HUES64 (cell line): Measurements from ENCODE around the gene ELP2.

Experiments
- H3K27ac ChIP-seq: 2 replicates; pipeline ENCODE4 v1.7.0; 2013; ENCODE audit warnings: low read depth, low read length, inconsistent platforms
- H3K27me3 ChIP-seq: 2 replicates; pipeline ENCODE4 v1.6.1; 2013; ENCODE audit warnings: mild to moderate bottlenecking, low read length; ENCODE audit not compliant: insufficient read depth
- H3K36me3 ChIP-seq: 2 replicates; pipeline ENCODE4 v1.6.1; 2013; ENCODE audit warnings: mild to moderate bottlenecking, low read length; ENCODE audit not compliant: insufficient read depth
- H3K4me1 ChIP-seq: 2 replicates; pipeline ENCODE4 v1.6.1; 2013; ENCODE audit warnings: mild to moderate bottlenecking, low read length, moderate library complexity; ENCODE audit not compliant: insufficient read depth
- H3K4me3 ChIP-seq: 2 replicates; pipeline ENCODE4 v1.5.1; 2013; ENCODE audit warnings: mild to moderate bottlenecking, low read length, moderate library complexity
- H3K9ac ChIP-seq: 2 replicates; pipeline ENCODE4 v1.6.1; 2013; ENCODE audit warnings: mild to moderate bottlenecking, low read depth, low read length
- H3K9me3 ChIP-seq: 2 replicates; pipeline ENCODE4 v1.6.1; 2013; ENCODE audit warnings: low read depth, low read length; ENCODE audit not compliant: insufficient read depth
- WGBS: fragments of 150-250, 120-280 bp; methylation state at CpG from one replicate; pipeline ENCODE4 v1.1.7; 2013; ENCODE audit warnings: missing lambda C conversion rate; 5-methylcytosine and 5-hydroxymethylcytosine counted together

Gene ELP2

DNA sequence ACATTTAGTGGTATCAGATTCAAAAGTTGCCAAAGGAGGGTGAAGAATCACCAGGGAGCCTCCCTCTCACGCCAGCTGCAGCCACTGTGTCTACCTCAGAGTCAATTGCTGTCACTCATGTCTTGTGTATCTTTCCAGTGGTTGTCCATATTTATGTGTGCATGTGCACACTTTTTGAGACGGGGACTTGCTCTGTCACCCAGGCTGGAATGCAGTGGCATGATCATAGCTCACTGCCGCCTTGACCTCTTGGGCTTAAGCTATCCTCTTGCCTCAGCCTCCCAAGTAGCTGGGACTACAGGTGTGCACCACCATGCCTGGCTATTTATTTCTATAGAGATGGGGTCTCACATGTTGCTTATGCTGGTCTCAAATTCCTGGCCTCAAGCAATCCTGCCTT, 61.6 kb downstream of the ELP2 start:
- WGBS = 98% methylated on average over 3 of the region's 3 CpGs
- no peak overlapping the region for H3K27ac ChIP-seq
- no peak overlapping the region for H3K9ac ChIP-seq
- H3K9me3 ChIP-seq = no peaks in the 10 kb centered on the region
- H3K36me3 ChIP-seq = no peaks in the 10 kb centered on the region
- H3K27me3 ChIP-seq = peaks cover 35% of the 10 kb centered on the region
- H3K4me1 ChIP-seq = peaks cover 4% of the 10 kb centered on the region; the same call in 1 of the 2 replicates
- no peak overlapping the region for H3K4me3 ChIP-seq

DNA sequence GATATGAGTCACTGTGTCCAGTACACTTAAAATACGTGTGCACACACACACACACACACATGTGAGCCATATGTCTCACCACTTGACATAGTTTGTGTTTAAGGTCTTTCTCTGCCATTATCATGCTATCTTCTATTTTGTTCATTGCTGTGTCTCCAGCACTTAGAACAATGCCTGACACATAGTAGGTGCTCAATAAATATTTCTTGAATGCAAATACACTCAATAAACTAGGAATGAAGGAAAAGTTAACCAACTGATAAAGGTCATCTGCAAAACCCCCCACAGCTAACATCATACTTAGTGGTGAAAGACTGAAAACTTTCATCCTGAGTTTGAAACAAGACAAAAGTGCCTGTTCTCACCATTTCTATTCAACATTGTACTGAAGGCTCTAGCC, 62.0 kb downstream of the ELP2 start:
- Histone ChIP-seq H3K27me3 (peaks cover 31% of the 10 kb centered on the region), H3K4me3 (no peak overlapping the region), H3K4me1 (peaks cover 4% of the 10 kb centered on the region; the same call in 1 of the 2 replicates), H3K9me3 (no peaks in the 10 kb centered on the region), H3K27ac (no peak overlapping the region), H3K36me3 (no peaks in the 10 kb centered on the region), H3K9ac (no peak overlapping the region)
- WGBS = 100% methylated on average over 1 of the region's 1 CpG

DNA sequence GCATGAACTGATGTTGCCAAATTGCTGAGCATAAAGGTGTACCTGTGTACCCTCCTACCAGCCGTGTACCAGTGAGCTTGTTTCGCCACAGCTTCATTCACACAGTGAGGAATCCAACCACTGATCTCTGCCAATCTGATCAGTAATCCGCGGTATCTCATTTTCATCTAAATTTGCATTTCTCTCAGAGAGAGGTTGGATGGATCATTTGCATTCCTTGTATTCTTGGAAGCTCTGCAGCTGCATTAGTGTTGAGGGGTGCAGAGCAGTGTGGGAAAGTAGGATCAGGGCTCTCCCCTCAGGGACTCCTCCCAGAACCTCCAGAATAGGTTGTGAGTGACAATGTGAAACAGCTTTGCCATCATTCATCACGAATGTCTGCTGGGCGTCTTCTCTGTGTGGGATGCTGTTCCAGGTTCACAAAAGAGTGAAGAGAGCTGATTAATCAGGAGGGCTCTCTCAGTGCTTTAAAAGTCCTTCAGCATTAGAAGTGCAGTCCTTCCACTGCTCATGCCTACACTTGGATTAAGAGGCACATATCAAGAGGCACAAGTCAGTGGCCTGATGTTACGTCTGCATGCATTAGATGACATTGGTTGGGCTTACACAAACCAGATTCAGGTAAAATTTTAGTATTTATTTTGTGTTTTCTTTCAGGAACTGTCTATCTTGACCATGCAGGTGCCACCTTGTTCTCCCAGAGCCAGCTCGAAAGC, 65.1 kb downstream of the ELP2 start:
- no peak overlapping the region for H3K27ac ChIP-seq
- WGBS = 89% methylated on average over 8 of the region's 8 CpGs

DNA sequence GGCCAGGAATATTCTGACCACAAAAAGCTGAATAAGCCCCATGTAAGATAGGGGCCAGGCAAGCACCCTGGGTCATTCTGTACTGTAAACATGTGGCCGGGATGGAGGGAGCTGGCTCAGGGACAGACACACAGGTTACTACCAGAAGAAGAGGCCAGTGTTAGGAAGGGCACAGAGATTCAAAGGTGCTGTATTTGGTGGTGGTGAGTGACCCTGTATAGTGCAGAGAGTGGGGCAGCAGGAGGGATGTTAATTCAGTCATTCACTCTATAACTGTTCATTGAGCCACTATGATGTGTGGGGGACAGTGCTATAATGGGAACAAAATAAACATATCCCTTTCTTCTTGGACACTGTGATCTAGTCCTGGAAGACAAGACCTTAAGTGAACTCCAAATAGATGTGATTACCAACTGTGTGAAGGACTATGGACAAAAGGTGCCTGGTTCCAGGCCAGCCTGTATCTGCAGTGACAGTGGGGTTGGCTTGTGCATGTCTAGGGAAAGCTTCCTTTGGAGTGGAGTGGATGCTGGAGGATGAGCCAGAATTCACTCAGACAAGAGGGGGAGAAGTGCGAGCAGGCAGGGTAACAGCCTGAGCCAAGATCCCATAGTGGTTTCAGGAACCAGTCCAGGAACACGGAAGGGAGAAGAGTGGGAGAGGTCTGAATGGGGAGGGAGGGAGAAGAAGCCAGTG, 65.9 kb downstream of the ELP2 start:
- no peaks in the 10 kb centered on the region for H3K36me3 ChIP-seq
- H3K4me3 ChIP-seq = no peak overlapping the region
- no peak overlapping the region for H3K9ac ChIP-seq
- H3K4me1 ChIP-seq = no peaks in the 10 kb centered on the region
- no peak overlapping the region for H3K27ac ChIP-seq
- no peaks in the 10 kb centered on the region for H3K27me3 ChIP-seq
- WGBS = 91% methylated on average over 3 of the region's 3 CpGs
- no peaks in the 10 kb centered on the region for H3K9me3 ChIP-seq

More for the DNA sequence above, 65.1 kb downstream of the ELP2 start:
- Histone ChIP-seq H3K27me3 (0 out of 2 replicates have a peak, but pooled peaks cover under 1% of the 10 kb centered on the region), H3K4me3 (no peak overlapping the region), H3K4me1 (no peaks in the 10 kb centered on the region), H3K9ac (no peak overlapping the region), H3K9me3 (no peaks in the 10 kb centered on the region), H3K36me3 (no peaks in the 10 kb centered on the region)

GRCh38 chr18:36196238-36196995, 66.7 kb downstream of the ELP2 start:
- Histone ChIP-seq H3K27me3 (no peaks in the 10 kb centered on the region), H3K4me3 (no peak overlapping the region), H3K27ac (no peak overlapping the region), H3K9ac (no peak overlapping the region), H3K36me3 (no peaks in the 10 kb centered on the region), H3K9me3 (no peaks in the 10 kb centered on the region), H3K4me1 (no peaks in the 10 kb centered on the region)
- WGBS = 94% methylated on average over 5 of the region's 6 CpGs

GRCh38 chr18:36197511-36198166, 67.9 kb downstream of the ELP2 start:
- Histone ChIP-seq H3K4me1 (no peaks in the 10 kb centered on the region), H3K9me3 (no peaks in the 10 kb centered on the region), H3K27me3 (no peaks in the 10 kb centered on the region), H3K36me3 (no peaks in the 10 kb centered on the region), H3K9ac (no peak overlapping the region), H3K27ac (no peak overlapping the region), H3K4me3 (no peak overlapping the region)

DNA sequence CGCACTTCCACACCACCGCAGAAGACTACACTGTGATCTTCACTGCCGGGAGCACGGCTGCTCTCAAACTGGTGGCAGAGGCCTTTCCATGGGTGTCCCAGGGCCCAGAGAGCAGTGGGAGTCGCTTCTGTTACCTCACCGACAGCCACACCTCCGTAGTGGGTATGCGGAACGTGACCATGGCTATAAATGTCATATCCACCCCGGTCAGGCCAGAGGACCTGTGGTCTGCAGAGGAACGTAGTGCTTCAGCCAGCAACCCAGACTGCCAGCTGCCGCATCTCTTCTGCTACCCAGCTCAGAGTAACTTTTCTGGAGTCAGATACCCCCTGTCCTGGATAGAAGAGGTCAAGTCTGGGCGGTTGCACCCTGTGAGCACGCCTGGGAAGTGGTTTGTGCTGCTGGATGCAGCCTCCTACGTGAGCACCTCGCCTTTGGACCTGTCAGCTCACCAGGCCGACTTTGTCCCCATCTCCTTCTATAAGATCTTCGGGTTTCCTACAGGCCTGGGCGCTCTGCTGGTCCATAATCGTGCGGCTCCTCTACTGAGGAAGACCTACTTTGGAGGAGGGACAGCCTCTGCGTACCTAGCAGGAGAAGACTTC, 70.1 kb downstream of the ELP2 start:
- Histone ChIP-seq H3K9ac (no peak overlapping the region), H3K4me1 (no peaks in the 10 kb centered on the region), H3K27me3 (no peaks in the 10 kb centered on the region), H3K27ac (no peak overlapping the region), H3K9me3 (no peaks in the 10 kb centered on the region), H3K4me3 (no peak overlapping the region), H3K36me3 (no peaks in the 10 kb centered on the region)
- WGBS = 89% methylated on average over 22 of the region's 22 CpGs

- Histone ChIP-seq H3K9ac (no peak overlapping the region), H3K27me3 (no peaks in the 10 kb centered on the region), H3K4me1 (no peaks in the 10 kb centered on the region), H3K36me3 (0 out of 2 replicates have a peak, but pooled peaks cover 2% of the 10 kb centered on the region), H3K4me3 (no peak overlapping the region), H3K27ac (no peak overlapping the region), H3K9me3 (no peaks in the 10 kb centered on the region)
Observed at GRCh38 chr18:36200354-36200771, 70.7 kb downstream of the ELP2 start.

GRCh38 chr18:36201765-36202164, 72.1 kb downstream of the ELP2 start:
- H3K4me1 ChIP-seq = no peaks in the 10 kb centered on the region
- WGBS = 100% methylated on average over 1 of the region's 2 CpGs
- H3K27ac ChIP-seq = no peak overlapping the region
- no peak overlapping the region for H3K4me3 ChIP-seq
- H3K27me3 ChIP-seq = no peaks in the 10 kb centered on the region
- H3K9ac ChIP-seq = no peak overlapping the region
- H3K9me3 ChIP-seq = no peaks in the 10 kb centered on the region
- H3K36me3 ChIP-seq = 0 out of 2 replicates have a peak, but pooled peaks cover 2% of the 10 kb centered on the region

DNA sequence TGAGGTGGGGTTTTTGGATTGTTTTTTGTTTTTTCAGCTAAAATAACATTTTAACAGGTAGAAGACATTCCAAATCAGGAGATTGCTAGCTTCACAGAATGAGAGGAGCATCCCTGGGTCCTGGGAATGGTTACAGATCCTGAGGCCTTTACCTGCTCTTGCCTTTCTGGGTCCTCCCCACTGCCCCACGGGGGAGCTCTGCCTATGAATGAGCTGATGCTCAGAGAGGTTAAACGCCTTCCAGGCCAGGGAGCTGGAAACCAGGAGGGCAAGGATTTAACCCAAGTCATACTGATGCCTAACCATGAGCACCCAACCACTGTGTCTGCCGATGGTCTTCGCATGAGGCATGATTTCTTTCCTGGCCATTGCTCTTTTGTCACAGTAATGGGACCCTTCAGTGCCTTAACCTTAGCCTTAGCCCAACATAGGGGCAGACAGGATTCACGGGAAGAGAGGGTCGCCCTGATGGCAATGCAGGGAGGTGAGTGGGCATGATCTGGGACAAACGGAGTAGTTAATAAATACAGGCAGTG, 73.7 kb downstream of the ELP2 start:
- Histone ChIP-seq H3K9ac (no peak overlapping the region), H3K4me1 (no peaks in the 10 kb centered on the region), H3K27me3 (no peaks in the 10 kb centered on the region), H3K9me3 (0 out of 2 replicates have a peak, but pooled peaks cover 3% of the 10 kb centered on the region), H3K36me3 (0 out of 2 replicates have a peak, but pooled peaks cover 2% of the 10 kb centered on the region), H3K27ac (no peak overlapping the region), H3K4me3 (no peak overlapping the region)
- 79% methylated on average over 7 of the region's 7 CpGs for WGBS
